ENCODE results near the gene BCL2L2. TPM values are rescaled to one million over a fixed set of nuclear protein-coding genes. Genes with fewer than 3 reads are reported as not detected.
A peak's percentile ranks its signal among the peaks of the same experiment; 100 is the strongest.

The BCL2L2 gene
- total RNA-seq, 2 experiments from 2014 or later, result 1.1 to 1.3 TPM

DNA sequence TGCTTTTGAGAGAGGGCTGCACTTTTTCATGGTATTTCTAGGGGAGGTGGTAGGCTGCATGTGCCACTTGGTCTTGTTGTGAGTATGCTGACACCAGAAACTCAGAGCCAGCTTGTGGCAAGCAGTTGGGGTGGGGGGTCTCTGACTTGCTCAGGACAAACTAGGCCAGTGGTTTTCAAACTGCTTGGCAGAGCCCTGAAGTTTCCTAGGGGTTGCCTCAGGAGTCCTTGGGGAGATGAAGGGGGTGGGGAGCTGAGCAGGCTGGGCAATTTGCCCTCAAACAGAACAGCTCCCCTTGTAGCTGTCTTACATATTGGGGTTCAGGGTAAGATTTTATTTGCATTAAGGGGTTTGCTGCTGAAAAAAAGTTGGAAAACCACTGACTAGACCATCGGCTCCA, 3.9 kb downstream of the BCL2L2 start:
- intact Hi-C loops (cut with micrococcal nuclease), result no loop called here
- H3K27ac Mint-ChIP-seq, result no peak overlapping the region
- ChIA-PET CTCF (interaction anchor here (0.9 to 1.5 kb wide), 2 partner anchors 10 to 190 kb away, joined by 5 read pairs; partner anchors contain the start of gene PABPN1), POLR2A (interaction anchor here (1.5 to 6.4 kb wide), 3 partner anchors 8 to 12 kb away, joined by 5 to 40 read pairs (median 10); partner anchors contain the start of genes PABPN1 and PPP1R3E)
- DNase-seq (no peak), ATAC-seq (no peak)
- no peak overlapping the region for H3K4me3 Mint-ChIP-seq
- H3K27me3 Mint-ChIP-seq, result peaks cover 20% of the 10 kb centered on the region
- H3K4me1 Mint-ChIP-seq (ENCODE audit: low read depth), result no peaks in the 10 kb centered on the region
- TF ChIP-seq, protein P1, sequence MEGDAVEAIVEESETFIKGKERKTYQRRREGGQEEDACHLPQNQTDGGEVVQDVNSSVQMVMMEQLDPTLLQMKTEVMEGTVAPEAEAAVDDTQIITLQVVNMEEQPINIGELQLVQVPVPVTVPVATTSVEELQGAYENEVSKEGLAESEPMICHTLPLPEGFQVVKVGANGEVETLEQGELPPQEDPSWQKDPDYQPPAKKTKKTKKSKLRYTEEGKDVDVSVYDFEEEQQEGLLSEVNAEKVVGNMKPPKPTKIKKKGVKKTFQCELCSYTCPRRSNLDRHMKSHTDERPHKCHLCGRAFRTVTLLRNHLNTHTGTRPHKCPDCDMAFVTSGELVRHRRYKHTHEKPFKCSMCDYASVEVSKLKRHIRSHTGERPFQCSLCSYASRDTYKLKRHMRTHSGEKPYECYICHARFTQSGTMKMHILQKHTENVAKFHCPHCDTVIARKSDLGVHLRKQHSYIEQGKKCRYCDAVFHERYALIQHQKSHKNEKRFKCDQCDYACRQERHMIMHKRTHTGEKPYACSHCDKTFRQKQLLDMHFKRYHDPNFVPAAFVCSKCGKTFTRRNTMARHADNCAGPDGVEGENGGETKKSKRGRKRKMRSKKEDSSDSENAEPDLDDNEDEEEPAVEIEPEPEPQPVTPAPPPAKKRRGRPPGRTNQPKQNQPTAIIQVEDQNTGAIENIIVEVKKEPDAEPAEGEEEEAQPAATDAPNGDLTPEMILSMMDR (IDR thresholded peaks at IDR 0.05), result no peak
- no peaks in the 10 kb centered on the region for H3K9me3 Mint-ChIP-seq
- H3K36me3 Mint-ChIP-seq (ENCODE audit: low read depth), result no peaks in the 10 kb centered on the region

DNA sequence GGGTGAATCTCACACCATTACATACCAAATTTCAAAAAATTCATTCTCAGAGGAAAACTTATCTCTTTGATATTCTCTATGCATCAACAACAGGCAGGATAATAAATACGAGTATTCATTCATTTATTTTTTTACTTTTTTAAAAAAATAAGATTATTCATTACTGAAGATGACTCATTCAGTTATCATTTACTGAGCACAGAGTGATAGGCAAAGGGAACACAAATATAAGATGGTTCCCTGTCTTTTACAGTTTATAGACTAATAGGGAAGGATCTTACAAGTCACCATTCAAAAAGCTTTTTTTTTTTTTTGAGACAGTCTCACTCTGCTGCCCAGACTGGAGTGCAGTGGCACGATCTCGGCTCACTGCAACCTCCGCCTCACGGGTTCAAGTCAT, 9.7 kb downstream of the BCL2L2 start:
- H3K9me3 Mint-ChIP-seq, result no peaks in the 10 kb centered on the region
- no peak overlapping the region for H3K27ac Mint-ChIP-seq
- DNase-seq (no peak), ATAC-seq (no peak)
- peaks cover 3% of the 10 kb centered on the region for H3K36me3 Mint-ChIP-seq (ENCODE audit: low read depth)
- H3K4me1 Mint-ChIP-seq (ENCODE audit: low read depth), result peaks cover 6% of the 10 kb centered on the region
- H3K4me3 Mint-ChIP-seq, result no peak overlapping the region
- CTCF ChIA-PET, result interaction anchor here (7.4 kb wide), 1 partner anchor 14 kb away, joined by 78 read pairs; the partner anchor contains the start of gene PPP1R3E
- intact Hi-C loops (cut with micrococcal nuclease), result no loop called here
- POLR2A ChIA-PET, result interaction anchor here (7.5 kb wide), 1 partner anchor 13 kb away, joined by 139 read pairs; the partner anchor contains the start of gene PPP1R3E
- TF ChIP-seq, protein P1 (IDR thresholded peaks at IDR 0.05), result no peak
- H3K27me3 Mint-ChIP-seq, result no peaks in the 10 kb centered on the region

DNA sequence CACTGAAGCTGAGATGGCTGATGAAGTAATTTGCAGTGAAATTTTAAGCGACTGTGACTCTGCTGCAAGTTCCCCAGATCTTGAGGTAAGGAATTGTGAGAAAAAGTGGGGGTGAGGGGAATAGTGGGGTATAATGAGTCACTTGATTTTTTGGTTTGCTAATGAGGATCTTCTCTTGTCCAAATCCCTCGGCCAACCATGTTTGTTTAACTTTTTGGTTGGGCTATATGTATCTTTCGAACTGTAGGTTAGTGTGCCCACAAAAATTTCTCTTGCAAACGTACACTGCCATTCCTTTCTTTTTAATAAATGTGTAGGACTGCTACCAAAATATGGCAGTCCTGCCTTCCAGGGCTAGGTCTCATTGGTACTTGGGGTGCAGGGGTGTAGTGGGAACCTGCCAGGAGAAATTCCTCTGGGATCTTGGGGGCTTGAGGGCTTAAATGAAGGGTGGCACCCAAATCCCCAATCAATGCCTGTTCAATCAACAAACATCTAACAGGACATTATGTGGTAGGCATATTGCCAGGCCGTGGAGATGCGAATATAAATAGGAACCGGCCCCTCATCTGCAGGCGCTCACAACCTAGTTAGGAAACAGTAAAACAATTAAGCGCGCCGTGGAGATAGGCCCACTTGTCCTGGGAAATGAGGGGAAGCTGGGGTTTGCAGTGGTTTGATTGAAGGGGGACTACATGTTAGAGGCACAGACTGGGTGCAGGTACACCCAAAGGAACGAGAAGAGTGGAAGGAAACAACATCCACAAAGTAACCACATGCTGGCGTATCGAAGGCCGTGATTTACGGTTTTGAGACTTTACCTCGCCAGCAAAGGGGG, 13.3 kb downstream of the BCL2L2 start:
- no peaks in the 10 kb centered on the region for H3K27me3 Mint-ChIP-seq
- H3K9me3 Mint-ChIP-seq, result no peaks in the 10 kb centered on the region
- ATAC-seq (no peak), DNase-seq (no peak)
- peak overlapping the region; percentile 95 for H3K4me3 Mint-ChIP-seq
- H3K36me3 Mint-ChIP-seq (ENCODE audit: low read depth), result peaks cover 30% of the 10 kb centered on the region
- intact Hi-C loops (cut with micrococcal nuclease), result loop anchor here (2.0 to 5.0 kb wide), 3 partner anchors 19 to 242 kb away; partner anchors contain the start of gene HOMEZ
- ChIA-PET CTCF (interaction anchor here (0.7 to 7.4 kb wide), 15 partner anchors 8 to 251 kb away, joined by 3 to 78 read pairs (median 5); partner anchors contain the start of genes CMTM5, HOMEZ and PPP1R3E), POLR2A (interaction anchor here (0.6 to 7.5 kb wide), 9 partner anchors 10 to 775 kb away, joined by 3 to 139 read pairs (median 6); partner anchors contain the start of genes BCL2L2, HOMEZ and PPP1R3E)
- H3K4me1 Mint-ChIP-seq (ENCODE audit: low read depth), result peaks cover 20% of the 10 kb centered on the region
- TF ChIP-seq, protein P1 (IDR thresholded peaks at IDR 0.05), result no peak
- H3K27ac Mint-ChIP-seq, result peak overlapping the region; percentile 95

DNA sequence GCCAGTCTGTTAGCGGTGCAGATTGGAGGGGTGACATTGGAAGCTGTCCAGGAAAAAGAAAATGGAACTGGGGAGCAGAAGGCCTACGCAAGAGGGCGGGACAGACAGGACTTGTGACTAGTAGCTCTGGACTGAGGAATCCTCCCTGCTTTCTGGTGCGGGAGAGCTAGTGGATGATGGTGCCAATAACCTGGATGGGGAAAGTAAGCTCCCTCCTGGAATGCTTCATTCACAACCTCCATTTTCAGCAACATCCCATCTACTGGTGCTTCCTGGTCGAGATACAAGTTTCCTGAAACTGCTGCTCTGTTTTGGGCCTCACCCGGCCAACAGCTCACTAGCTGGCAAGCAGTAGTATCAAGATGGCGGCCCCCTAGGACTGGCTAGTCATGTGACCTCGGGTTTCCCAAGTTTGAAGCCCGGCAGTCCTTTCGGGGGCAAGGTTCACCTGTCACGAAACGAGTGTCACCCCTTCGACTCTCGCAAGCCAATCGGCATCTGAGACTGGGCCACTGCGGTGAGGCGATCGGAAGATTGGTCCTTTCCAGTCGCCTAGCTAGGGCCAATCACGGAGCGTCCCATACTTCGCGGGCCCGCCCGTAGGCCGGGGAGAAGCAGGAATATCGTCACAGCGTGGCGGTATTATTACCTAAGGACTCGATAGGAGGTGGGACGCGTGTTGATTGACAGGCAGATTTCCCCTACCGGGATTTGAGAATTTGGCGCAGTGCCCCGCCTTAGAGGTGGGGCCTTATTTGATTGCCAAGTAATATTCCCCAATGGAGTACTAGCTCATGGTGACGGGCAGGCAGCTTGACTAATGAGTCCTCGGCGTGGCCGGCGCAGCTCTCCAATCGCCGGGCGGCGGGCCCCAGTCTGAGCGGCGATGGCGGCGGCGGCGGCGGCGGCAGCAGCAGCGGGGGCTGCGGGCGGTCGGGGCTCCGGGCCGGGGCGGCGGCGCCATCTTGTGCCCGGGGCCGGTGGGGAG, 14.2 kb downstream of the BCL2L2 start, which contains the start of gene PABPN1:
TSS of gene PABPN1 (plus strand) at position 874 of the 988 bp plus-strand sequence. CDS start at position 887, 13 bp downstream.
- DNase-seq, result peak; percentile 99
- Mint-ChIP-seq H3K36me3 (ENCODE audit: low read depth) (peaks cover 36% of the 10 kb centered on the region), H3K9me3 (no peaks in the 10 kb centered on the region), H3K4me1 (ENCODE audit: low read depth) (peaks cover 22% of the 10 kb centered on the region), H3K27me3 (no peaks in the 10 kb centered on the region), H3K4me3 (peak within 1 kb of the TSS; percentile 95), H3K27ac (peak within 1 kb of the TSS; percentile 95)
- intact Hi-C loops (cut with micrococcal nuclease), result loop anchor here (2.0 to 5.0 kb wide), 3 partner anchors 20 to 241 kb away; partner anchors contain the start of gene HOMEZ
- TF ChIP-seq, protein P1 (IDR thresholded peaks at IDR 0.05), result no peak
- peak; percentile 88 for ATAC-seq
- ChIA-PET CTCF (interaction anchor here (0.7 to 7.4 kb wide), 21 partner anchors 9 to 252 kb away, joined by 3 to 78 read pairs (median 5); partner anchors contain the start of genes CMTM5, HOMEZ and PPP1R3E), POLR2A (interaction anchor here (0.6 to 7.5 kb wide), 19 partner anchors 11 to 774 kb away, joined by 3 to 139 read pairs (median 6); partner anchors contain the start of genes ACIN1, BCL2L2, C14orf119 and HOMEZ)

All from activated CD8-positive, alpha-beta T cell treated with anti-CD3 and anti-CD28 coated beads for 36 hours (primary cell).